Measurements from ENCODE around the gene C7. TPM values are rescaled to one million over a fixed set of nuclear protein-coding genes. Genes with fewer than 3 reads are reported as not detected.

Gene C7
- not detected in 2 replicates for total RNA-seq

DNA sequence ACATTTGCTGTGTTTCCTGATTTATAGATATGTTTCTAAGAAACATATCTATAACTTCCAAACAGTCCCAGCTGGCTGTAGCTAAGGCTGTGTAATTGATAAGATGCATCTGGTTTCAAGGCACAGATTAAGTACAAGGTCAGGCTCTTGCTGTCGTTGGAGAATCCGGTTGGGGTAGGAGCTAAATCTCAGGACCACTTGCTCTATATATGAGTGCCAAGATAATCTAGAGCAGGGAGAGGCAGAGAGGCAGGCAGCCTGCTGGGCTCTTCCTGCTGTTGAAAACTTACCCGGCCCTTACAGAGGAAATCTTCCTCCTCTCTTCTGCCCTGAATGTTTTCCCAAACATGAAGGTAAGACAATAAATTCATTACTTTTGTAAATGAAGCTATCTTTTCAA lies at the start of gene C7:
C7 (plus strand) TSS at position 234 of the 400 bp plus-strand sequence; CDS start at position 348, 114 bp downstream.

Small RNA genes lying within 50 kb of the gene (small RNA-seq; reads per million reads assigned to genes)
- gene AC114967.1 = not detected
- gene RNU7-161P = not detected

Other genes with a start within 250 kb of the C7 start
- gene PTGER4, start 229.6 kb upstream of the C7 start, total RNA-seq = 0.39 TPM in 1 of 2 replicates, not detected in the other
- 12.6 and 13.3 TPM in 2 replicates for gene TTC33, start 153.5 kb upstream of the C7 start, total RNA-seq
- 61.6 and 70.5 TPM in 2 replicates for gene PRKAA1, start 111.1 kb upstream of the C7 start, total RNA-seq
- gene RPL37, start 74.3 kb upstream of the C7 start, total RNA-seq = 138 and 1,774 TPM in 2 replicates
- gene CARD6, start 68.1 kb upstream of the C7 start, total RNA-seq = under 0.01 and 0.43 TPM in 2 replicates
- not detected in 2 replicates for gene MROH2B, start 161.8 kb downstream of the C7 start, total RNA-seq

All from placental epithelial cell (primary cell).